AG09309 (cell line): ENCODE data around the gene MAB21L4.

ENCODE experiments used
- DNase-seq: peaks from one replicate; pipeline ENCODE4 v3.0.0-alpha.2; 2010; ENCODE audit warnings: low read depth
- H3K4me3 ChIP-seq: 2 replicates; pipeline ENCODE4 v1.5.1; 2011; ENCODE audit warnings: mild to moderate bottlenecking, low read depth, low read length, moderate library complexity; ENCODE audit not compliant: control insufficient read depth
- TF ChIP-seq, protein P1 (sequence below): IDR thresholded peaks from 2 replicates; pipeline ENCODE4 v1.5.1; 2011; ENCODE audit warnings: mild to moderate bottlenecking, low read depth, low read length, inconsistent platforms; ENCODE audit not compliant: insufficient read depth, control insufficient read depth; ENCODE audit errors: missing control alignments

Gene MAB21L4

GRCh38 chr2:240922982-240923537 lies 27.1 kb upstream of the MAB21L4 start:
- TF ChIP-seq, protein P1, sequence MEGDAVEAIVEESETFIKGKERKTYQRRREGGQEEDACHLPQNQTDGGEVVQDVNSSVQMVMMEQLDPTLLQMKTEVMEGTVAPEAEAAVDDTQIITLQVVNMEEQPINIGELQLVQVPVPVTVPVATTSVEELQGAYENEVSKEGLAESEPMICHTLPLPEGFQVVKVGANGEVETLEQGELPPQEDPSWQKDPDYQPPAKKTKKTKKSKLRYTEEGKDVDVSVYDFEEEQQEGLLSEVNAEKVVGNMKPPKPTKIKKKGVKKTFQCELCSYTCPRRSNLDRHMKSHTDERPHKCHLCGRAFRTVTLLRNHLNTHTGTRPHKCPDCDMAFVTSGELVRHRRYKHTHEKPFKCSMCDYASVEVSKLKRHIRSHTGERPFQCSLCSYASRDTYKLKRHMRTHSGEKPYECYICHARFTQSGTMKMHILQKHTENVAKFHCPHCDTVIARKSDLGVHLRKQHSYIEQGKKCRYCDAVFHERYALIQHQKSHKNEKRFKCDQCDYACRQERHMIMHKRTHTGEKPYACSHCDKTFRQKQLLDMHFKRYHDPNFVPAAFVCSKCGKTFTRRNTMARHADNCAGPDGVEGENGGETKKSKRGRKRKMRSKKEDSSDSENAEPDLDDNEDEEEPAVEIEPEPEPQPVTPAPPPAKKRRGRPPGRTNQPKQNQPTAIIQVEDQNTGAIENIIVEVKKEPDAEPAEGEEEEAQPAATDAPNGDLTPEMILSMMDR: no peak
- no peak for DNase-seq
- H3K4me3 ChIP-seq: no peak overlapping the region

DNA sequence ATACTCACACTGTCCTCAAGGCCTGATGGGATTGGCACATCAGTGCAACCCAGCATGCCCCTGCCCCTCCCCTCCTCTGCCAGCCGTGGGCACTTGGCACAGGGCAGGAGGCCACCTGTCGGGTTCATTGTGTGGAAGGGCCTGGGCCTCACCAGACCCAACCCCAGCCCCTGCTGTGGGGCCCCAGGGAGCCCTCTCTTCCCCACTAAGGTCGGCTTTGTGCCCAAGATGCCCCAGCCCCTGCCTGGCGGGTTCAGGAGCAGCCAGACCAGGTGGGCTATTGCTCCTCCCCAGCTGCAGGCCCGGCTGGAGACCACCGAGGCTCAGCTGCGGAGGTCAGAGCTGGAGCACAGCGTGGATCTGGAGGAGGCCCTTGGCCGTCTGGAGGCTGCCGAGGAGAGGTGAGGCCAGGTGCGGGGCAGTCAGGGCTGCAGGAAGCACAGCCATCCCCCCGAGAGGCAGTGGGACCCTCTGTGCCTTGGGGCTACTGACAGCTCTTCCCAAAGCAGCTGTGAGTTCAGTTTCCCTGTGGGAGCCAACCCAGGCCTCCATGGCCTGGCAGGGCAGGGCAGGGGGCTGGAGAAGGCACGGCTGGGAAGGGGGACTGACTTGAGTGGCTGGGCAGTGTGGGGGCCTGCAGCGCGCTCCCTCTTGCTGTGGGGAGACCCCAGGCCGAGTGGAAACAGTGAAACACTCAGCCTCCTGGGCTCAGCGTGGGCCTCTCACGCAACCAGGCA lies 26.5 kb upstream of the MAB21L4 start:
- DNase-seq: no peak
- no peak overlapping the region for H3K4me3 ChIP-seq
- TF ChIP-seq, protein P1: no peak

DNA sequence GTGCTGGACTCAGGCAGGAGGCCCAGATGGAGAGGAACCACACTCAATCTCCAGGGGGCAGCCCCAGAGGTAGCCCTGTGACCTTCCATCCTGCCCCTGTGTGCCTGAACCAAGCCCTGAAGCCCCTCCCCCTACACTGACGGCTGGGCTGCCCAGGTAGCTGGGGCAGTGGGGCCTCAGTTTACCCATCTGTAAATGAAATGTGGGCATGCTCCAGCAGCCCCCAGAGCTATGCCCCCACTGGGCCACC lies 26.0 kb upstream of the MAB21L4 start:
- H3K4me3 ChIP-seq: no peak overlapping the region
- no peak for DNase-seq
- TF ChIP-seq, protein P1: no peak

GRCh38 chr2:240921311-240921994 lies 25.5 kb upstream of the MAB21L4 start:
- DNase-seq: peak; percentile 93
- TF ChIP-seq, protein P1: no peak
- no peak overlapping the region for H3K4me3 ChIP-seq

DNA sequence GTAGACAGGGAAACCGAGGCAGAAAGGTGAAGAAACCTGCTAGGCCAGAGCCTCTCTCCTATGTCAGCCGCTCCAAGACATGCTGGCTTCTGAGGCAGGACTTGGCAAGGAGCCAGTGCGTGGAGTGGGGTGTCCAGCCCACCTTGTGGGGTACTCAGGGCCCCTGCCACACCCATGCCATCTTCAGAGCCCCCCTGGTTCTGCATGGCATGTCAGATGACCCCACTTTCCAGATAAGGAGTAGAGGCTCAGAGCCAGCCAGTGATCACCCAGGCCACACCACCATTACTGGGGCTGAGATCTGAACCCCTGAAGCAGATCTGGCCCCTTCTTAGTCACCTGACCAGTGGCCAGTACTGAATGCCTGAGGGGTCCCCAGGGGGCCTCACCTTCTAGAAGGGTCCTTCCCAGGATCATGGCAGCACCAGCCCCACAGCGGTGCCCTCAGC lies 24.9 kb upstream of the MAB21L4 start:
- H3K4me3 ChIP-seq: no peak overlapping the region
- TF ChIP-seq, protein P1: no peak
- DNase-seq: no peak

DNA sequence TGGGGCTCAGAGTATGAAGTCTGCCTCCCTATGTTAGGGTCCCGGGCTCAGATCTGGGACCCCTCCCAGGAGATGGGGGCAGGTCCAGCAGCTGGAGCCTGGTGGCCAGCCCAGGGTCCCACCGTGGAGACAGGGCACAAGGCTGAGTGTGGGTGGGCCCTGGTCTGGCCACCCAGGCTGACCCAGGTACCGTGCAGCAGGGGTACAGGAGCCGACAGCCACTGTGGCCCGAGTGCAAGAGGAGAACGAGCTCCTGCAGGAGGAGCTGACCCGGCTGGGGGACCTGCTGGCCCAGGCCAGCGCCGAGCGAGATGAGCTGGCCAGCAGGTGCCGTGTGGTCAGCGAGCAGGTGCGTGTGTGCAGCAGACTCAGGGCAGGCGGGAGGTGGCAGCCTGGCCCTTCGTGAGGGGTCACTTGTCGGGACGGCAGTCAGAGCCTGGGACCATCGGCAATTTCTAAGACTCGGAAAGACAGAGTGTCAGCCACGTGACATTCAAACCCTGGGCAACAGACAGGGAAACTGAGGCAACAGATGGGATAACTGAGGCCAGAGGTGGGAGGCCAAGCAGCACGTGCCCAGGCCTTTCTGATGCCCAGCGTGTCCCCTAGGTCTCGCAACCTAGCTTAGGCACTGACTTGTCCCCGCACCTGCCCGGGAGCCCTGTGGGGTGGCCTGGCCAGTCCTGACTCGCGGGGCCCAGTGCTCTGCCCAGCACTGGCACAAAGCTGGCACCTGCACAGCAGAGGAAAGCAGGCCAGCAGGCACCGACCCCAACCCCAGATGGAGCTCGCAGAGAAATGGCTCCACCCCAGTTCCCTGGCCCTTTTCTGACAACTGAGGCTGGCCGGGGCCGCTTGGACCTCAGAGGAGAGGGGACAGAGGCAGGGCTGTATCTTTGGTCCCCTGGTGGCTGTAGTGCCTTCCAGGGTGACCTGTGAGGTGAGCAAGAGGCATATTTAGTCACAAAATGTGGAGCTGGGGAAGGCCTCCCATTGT lies 24.1 kb upstream of the MAB21L4 start:
- no peak overlapping the region for H3K4me3 ChIP-seq
- TF ChIP-seq, protein P1: no peak
- no peak for DNase-seq
